Measurements from ENCODE around the gene DSE.

The DSE gene

GRCh38 chr6:116409756-116410155 is 39.0 kb downstream of the DSE start:
- DNase-seq (ENCODE audit: low spot score) (no peak), FAIRE-seq (no peak)

GRCh38 chr6:116411284-116411623 is 40.5 kb downstream of the DSE start:
- DNase-seq (ENCODE audit: low spot score) (no peak), FAIRE-seq (peak; percentile 23)

GRCh38 chr6:116412270-116412669 is 41.5 kb downstream of the DSE start:
- DNase-seq (ENCODE audit: low spot score) (no peak), FAIRE-seq (no peak)

DNA sequence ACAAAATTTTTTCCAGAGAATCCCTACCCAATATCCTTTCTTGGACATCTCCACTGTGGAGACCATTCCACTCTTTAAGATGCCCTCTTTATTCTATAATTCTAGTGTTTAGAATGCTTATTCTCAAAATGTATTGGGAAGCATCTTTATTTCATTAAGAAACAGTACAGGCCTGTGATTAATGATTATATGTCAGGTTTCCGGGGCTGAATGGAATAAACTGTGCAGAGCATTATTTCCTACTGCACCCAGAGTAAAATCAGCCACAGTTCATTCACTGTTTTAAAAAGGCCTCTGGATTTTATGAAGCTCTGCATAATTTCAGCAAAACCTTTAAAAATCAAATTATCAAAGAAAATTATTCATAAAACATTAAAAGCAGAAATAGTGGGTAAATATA is 42.6 kb downstream of the DSE start:
- DNase-seq (ENCODE audit: low spot score) = no peak
- no peak for FAIRE-seq

- FAIRE-seq = no peak
These were observed 46.9 kb downstream of the DSE start for GRCh38 chr6:116417661-116418060.

DNA sequence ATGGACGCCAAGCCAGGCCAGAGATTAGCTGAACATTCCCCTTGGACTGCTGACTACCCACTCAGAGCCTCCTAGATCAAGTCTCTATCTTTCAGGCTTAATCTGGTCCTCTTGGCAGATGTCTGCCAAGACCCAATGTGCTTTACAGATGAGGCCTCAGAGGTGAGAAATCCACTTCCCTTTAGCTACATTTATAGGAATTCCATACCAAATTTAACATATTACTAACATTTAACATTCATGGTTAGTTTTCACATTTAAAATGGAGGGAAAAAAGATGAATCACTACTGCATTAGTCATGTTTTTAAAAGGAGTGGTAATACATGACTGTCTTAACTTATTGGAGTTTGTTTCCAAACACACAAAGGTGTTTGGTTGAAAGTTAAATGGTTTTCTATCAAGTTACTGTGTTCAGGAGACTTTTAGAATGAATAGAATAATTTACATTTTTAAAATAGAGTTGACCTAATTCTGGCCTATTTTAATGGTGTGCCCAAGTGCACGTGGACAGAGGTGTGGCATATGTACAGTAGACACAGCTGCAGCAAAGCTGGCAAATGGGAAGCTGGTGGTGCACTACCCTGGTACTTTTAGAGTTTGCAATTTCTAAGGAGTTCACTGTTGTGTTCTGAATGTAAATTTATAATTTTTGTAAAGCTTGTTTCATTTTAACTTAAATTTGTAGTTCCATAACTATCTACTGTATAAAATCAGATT is 48.5 kb downstream of the DSE start:
- DNase-seq (ENCODE audit: low spot score) (peak; percentile 11), FAIRE-seq (peak; percentile 73)

More at GRCh38 chr6:116417661-116418060, 46.9 kb downstream of the DSE start:
- DNase-seq (ENCODE audit: low spot score) = no peak

- FAIRE-seq = no peak
- no peak for DNase-seq (ENCODE audit: low spot score)
These were observed 49.6 kb downstream of the DSE start for GRCh38 chr6:116420341-116420740.

DNA sequence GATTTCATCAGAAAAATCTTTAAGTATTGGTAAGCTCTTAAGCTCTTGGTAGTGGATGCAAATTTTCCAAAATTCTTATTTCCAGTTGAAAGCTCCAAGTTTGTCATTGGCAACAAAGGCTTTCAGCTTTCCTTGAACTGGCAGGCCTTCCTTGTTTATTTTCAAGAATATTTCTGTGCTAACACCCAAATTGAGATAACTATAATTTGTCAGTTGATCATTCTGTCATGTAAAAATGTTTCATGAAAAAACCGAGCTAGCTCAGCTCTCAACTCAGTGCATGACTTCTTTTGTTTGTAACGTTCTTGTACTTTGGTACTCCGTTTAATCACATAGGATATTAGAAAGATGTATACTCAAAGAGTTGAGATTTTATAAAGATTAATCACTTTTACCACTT is 51.5 kb downstream of the DSE start:
- FAIRE-seq = no peak
- no peak for DNase-seq (ENCODE audit: low spot score)

DNA sequence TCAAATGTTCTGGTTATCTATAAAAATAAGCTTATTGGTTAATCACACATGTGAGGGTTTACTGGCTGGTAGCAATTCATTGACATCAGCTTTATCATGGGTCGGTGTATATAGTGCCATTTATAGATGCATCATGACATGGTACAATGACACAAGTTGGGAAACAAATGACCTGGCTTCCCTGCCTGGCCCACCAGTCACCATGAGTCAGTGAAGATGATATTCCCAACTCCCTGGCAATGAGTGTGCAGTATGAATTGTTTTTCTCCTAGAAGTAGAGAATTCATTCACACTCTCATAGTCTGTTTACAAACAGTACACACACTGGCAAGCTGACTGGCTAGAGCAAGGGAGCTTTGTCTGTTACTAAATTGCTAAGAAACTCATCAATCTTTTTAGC is 53.3 kb downstream of the DSE start:
- DNase-seq (ENCODE audit: low spot score) = peak; percentile 30

DNA sequence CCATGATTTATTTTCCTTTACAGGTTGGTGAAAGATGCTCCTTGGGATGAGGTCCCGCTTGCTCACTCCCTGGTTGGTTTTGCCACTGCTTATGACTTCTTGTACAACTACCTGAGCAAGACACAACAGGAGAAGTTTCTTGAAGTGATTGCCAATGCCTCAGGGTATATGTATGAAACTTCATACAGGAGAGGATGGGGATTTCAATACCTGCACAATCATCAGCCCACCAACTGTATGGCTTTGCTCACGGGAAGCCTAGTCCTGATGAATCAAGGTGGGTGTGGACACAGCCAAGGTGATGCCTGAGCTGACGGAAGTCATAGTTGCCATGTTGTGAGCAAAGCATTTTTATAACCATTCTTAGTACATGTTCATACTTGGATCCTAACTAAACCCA is 55.8 kb downstream of the DSE start:
- FAIRE-seq (no peak), DNase-seq (ENCODE audit: low spot score) (no peak)

More for the DNA sequence above, 53.3 kb downstream of the DSE start:
- peak; percentile 8 for FAIRE-seq

DNA sequence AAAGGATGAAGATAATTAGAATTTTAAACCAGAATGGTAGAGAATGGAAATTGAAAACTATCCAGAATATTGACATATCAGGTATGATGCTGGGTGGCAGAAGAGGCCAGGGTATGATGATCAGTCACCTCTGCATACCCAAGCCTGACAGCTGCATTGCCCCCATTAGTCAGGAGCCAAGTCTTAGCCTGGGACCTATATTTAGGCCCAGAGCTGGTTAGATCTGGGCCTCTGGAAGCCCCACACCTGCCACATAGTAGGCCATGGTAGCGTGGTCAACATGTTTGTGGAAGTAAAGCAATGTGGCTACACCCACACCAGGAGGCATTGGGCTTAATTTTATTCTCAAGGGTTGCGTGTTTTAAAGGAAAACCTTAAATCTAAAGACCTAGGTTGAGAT is 58.4 kb downstream of the DSE start:
- DNase-seq (ENCODE audit: low spot score) (no peak), FAIRE-seq (no peak)

GRCh38 chr6:116430860-116431259 is 60.1 kb downstream of the DSE start:
- FAIRE-seq (no peak), DNase-seq (ENCODE audit: low spot score) (no peak)

- no peak for FAIRE-seq
These were observed 61.3 kb downstream of the DSE start for GRCh38 chr6:116431964-116432595.

GRCh38 chr6:116433206-116433712 is 62.5 kb downstream of the DSE start:
- DNase-seq (ENCODE audit: low spot score) (no peak), FAIRE-seq (no peak)

More at GRCh38 chr6:116431964-116432595, 61.3 kb downstream of the DSE start:
- DNase-seq (ENCODE audit: low spot score) = no peak

GRCh38 chr6:116434056-116434725 is 63.4 kb downstream of the DSE start:
- no peak for DNase-seq (ENCODE audit: low spot score)
- no peak for FAIRE-seq

DNA sequence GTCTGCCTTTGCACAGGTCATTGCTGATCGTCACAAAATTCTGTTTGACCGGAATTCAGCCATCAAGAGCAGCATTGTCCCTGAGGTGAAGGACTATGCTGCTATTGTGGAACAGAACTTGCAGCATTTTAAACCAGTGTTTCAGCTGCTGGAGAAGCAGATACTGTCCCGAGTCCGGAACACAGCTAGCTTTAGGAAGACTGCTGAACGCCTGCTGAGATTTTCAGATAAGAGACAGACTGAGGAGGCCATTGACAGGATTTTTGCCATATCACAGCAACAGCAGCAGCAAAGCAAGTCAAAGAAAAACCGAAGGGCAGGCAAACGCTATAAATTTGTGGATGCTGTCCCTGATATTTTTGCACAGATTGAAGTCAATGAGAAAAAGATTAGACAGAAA is 65.8 kb downstream of the DSE start:
- no peak for DNase-seq (ENCODE audit: low spot score)
- FAIRE-seq = no peak

- FAIRE-seq = no peak
These were observed 66.9 kb downstream of the DSE start for GRCh38 chr6:116437656-116438055.

DNA sequence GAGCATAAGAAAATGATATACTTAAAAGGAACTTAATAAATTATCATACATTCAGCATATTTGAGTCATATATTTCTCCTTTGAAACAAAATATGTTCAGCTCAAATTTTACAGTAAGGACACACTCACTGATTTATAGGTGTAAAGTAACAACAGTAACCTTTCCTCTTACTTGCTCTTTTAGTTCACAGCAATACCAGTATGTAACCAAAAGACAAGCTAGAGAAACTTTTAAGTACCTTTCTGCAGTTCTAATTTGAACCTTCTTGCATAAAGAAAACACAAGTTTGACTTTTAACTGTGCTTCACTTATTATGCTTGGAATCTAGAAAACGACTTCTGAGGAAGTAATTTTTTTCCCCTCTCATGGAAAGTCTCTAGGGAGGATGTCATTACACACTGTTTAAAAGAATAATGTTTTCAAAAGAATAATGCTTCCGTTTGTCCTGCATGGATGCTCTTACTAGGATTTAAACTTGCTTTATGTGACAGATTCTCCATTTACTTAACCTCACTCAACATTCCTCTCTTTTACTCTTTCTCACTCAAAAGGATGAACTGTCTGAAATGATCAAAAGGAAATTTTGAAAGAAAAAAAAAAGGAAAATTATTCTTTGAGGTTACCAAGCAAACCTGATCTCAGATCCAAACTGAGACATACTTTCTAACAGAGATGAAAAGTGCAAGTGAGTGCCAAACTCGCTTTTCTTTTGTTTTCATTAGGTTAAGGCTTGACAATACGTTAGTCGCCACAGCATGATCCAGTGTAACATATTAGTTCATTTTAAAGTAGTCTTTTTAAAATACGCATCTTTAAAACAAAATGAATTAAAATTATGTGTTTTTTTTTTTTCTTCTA is 68.1 kb downstream of the DSE start:
- no peak for FAIRE-seq
- DNase-seq (ENCODE audit: low spot score) = no peak

More at GRCh38 chr6:116437656-116438055, 66.9 kb downstream of the DSE start:
- no peak for DNase-seq (ENCODE audit: low spot score)

DNA sequence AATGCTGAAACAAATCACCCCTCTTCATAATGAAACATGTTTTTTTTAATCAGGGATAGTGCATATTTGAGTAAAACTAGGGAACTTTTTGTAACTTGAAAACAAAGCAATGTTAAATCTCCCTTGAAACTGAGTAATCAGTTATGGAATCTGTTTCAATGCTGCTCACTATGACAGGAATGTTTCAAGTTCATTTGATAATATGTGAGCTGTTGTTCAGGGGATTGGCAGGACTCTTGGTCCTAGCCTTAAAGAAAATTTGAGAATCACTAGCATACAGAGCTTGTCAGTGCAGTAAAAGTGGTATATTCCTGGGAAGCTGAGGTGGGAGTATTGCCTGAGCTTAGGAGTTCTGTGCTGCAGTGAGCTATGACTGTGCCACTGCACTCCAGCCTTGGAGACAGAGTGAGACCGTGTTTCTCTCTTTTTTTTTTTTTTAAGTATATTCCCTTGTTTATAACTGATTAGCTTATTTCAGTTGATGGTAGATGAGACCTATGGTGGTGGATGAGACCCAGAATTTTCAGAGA is 68.8 kb downstream of the DSE start:
- FAIRE-seq (no peak), DNase-seq (ENCODE audit: low spot score) (no peak)

GRCh38 chr6:116443105-116443504 is 72.4 kb downstream of the DSE start:
- FAIRE-seq = no peak

DNA sequence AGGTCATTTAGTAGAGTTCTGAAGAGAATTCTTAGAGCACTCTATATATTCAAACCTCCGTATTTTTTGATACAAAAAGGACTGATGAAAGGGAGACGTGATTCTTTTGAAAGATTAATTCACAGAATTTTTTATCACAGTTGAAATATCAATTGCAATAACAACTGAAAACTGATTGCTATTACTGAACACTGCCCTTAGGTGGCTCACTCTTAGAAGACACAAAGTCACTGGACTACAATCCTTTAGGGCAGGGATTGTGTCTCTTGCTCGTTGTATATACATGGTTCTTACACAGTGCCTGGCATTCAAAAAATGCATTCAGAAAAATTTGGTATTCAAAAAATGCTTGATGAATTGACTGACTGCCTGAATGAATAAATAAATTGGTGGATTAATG is 73.3 kb downstream of the DSE start:
- DNase-seq (ENCODE audit: low spot score) = peak; percentile 7
- no peak for FAIRE-seq

More at GRCh38 chr6:116443105-116443504, 72.4 kb downstream of the DSE start:
- no peak for DNase-seq (ENCODE audit: low spot score)
